ENCODE results near the gene PCBP4.

Gene PCBP4

GRCh38 chr3:51954713-51955112 lies 12.5 kb downstream of the PCBP4 start:
- no peak for DNase-seq

DNA sequence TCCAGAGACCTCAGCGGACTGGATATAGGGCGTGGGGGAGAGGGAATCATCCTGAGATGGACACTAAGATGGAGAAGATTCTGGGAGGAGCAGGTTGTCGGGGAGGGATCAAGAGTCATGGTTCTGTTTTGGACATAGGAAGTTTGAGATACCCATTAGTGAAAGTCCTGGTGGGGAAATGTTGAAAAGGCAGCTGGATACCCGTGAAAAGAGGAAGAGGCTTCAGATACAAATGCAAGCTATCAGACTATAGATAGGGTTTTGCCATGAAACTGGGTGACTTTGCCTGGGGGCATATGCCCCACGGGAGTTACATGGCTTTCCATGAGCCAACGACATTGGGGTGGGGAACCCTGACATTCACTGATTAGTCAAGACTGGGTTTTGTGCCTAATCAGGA lies 13.1 kb downstream of the PCBP4 start:
- DNase-seq, result no peak

GRCh38 chr3:51953445-51953844 lies 13.8 kb downstream of the PCBP4 start:
- DNase-seq, result no peak

DNA sequence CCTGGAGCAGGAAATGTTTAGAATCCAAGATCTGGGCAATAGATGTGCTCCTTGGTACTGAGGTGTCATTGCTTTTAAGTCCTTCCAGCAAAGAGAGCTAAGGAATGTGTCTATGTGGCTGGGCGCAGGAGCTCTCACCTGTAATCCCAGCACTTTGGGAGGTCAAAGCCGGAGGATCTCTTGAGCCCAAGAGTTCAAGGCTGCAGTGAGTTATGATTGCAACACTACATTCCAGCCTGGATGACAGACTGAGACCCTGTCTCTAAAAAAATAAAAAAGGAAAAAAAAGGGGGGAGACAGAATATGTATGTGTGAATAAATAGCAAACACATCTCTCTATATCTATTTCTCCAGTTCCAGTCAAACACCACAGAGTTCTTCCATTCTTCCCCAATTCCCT lies 16.4 kb downstream of the PCBP4 start:
- DNase-seq, result no peak

DNA sequence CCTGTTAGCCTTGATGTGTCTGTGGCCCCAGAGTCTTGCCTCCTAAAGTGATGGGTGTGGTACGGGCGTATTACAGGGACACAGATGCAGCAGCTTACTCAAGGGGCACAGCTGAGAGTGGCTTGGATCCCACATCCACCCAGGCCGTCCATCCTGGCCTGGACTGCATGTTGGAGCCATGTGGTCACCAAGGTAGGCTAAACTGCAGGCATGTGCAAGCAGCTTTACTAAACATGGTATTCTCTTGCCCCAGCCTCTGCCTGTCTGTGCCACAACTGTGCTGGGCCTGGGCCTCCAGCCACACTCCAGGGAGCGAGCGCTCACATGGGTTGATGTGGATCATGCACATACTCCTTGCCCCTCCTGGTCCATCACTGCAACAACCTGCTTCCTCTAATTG lies 18.1 kb downstream of the PCBP4 start:
- DNase-seq, result no peak

DNA sequence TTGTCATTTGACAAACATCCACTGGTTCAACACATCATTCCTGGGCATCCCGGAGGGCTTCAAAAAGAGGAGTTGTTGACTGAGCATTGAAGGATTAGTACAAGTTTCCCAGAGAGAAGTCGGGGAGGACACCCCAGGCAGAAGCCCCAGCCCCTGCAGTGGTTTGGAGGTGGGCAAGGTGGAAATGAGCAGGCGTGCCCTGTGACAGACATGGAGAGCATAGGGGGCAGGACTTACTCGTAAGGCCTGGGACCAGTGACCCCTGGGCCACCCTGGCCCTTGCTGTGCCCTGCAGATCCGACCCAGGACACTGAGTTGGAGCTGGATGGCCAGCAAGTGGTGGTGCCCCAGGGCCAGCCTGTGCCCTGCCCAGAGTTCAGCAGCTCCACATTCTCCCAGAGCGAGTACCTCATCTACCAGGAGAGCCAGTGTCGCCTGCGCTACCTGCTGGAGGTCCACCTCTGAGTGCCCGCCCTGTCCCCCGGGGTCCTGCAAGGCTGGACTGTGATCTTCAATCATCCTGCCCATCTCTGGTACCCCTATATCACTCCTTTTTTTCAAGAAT lies 19.2 kb downstream of the PCBP4 start:
- no peak for DNase-seq

DNA sequence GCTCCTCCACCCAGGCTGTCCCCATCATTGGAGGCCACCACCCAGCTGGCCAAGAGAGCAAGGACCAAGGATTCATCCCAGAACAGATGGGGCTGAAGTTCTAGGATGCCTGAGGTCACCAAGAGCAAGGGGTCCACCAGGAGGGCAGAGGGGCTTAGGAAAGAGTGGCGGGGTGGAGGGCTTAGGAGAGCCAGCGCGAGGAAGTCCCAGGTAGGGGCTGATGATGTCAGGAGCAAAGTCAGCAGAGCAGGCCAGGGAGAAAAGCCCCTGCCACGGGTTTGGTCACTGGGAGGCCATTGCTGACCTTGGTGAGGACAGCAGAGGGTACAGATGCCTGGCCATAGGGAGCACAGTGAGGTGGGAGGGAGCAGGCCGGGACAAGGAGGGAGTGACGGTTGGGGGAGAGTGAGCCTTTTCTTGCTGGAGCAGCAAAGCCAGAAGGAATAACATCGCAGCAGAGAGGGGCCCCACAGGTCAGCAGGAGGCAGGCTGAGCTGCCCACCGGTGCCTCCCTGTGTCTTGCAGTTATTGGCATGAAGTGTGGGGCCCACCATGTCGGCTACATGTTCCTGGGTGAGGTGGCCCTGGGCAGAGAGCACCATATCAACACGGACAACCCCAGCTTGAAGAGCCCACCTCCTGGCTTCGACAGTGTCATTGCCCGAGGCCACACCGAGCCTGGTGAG lies 19.9 kb downstream of the PCBP4 start:
- DNase-seq, result no peak

DNA sequence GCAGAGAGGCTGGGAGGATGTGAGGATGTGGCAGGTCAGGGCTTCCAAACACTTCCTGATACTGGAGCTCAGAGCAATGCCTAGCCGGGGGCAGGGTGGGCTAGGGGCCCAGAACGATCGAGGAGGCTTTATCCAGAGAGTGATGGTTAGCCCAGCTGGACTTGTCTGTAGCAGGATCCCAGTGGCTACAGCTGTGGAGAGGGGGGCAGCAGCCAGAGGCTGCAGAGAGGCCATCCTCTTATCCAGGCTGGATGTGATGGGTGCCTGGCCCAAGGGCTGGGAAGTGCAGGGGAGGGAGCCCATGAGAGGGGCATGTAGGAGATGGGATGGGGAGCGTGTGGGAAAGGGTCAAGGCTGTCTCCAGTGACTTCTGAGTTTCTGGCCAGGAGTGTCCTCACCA lies 20.5 kb downstream of the PCBP4 start:
- no peak for DNase-seq

- no peak for DNase-seq
Measured at GRCh38 chr3:51945926-51946705, 21.1 kb downstream of the PCBP4 start.

DNA sequence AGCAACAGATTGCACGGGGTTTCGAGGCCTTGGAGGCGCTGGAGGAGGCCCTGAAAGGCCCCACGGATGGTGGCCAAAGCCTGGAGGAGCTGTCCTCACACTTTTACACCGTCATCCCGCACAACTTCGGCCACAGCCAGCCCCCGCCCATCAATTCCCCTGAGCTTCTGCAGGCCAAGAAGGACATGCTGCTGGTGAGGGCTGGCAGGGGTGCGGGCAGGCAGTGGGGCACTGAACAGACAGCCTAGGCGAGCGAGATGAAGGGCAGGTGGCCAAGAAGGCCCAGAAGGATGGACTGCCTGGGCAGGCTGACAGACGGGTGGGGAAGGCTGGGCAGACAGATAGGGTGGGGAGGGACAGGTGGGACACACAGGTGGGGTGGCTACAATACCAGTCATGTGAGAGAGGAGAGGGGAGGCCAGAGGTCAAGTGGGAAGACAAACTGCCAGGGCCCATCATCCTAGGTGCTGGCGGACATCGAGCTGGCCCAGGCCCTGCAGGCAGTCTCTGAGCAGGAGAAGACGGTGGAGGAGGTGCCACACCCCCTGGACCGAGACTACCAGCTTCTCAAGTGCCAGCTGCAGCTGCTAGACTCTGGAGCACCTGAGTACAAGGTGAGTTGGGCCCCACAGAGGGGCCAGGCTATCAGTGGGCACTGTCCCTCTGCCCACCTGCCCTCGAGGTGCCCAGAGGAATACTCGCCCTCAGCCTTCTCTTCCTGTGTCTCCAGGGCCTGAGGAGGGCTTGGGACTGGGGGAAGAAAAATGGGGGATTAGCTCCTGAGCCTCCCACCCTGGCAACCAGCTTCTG lies 22.0 kb downstream of the PCBP4 start:
- DNase-seq, result no peak

DNA sequence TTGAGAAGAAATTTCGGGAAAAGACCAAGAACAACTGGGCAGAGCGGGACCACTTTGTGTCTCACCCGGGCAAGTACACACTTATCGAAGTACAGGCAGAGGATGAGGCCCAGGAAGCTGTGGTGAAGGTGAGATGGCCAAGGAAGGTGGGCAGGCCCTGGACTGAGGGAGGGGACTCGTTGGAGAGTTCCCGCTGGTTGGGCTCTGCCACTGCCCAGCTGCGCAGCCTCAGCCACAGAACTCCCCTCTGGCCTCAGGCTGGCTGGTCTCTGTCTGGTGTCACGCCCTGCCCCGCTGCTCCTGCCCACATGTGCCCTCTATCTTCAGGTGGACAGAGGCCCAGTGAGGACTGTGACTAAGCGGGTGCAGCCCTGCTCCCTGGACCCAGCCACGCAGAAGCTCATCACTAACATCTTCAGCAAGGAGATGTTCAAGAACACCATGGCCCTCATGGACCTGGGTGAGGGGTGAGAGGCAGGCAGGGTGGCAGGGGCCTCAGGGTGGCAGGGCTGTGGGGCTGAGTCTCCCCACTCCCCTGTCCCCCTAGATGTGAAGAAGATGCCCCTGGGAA lies 22.7 kb downstream of the PCBP4 start:
- no peak for DNase-seq

GRCh38 chr3:51943451-51944391 lies 23.5 kb downstream of the PCBP4 start:
- no peak for DNase-seq

- no peak for DNase-seq
Measured at GRCh38 chr3:51942603-51943450, 24.4 kb downstream of the PCBP4 start.

- peak; percentile 90 to 98 for DNase-seq
Measured at GRCh38 chr3:51941798-51942602, 25.3 kb downstream of the PCBP4 start, which contains the start of the genes PARP3 and RRP9. Gene PARP3 (plus strand): TSS chr3:51942363. CDS start chr3:51943356, 993 bp downstream. Gene RRP9 (minus strand): TSS chr3:51941904. CDS start chr3:51941867, 37 bp downstream.

DNA sequence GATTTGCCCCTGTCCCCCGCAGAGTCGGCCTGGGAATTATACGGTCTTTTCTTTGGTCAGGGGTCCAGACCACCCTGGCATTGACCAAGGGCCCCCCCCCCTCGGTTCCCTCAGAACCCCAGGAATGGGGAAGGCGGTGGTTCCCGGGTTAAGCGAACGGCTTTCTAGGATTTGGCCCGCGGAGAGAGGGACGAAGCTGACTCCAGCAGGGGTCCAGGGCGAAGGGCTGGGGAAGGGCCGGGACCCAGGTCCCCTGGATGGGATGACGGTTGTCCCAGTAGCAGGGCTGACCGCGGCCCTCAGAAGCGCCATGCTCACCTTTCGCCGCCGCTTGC lies 25.8 kb downstream of the PCBP4 start:
- DNase-seq, result no peak

DNA sequence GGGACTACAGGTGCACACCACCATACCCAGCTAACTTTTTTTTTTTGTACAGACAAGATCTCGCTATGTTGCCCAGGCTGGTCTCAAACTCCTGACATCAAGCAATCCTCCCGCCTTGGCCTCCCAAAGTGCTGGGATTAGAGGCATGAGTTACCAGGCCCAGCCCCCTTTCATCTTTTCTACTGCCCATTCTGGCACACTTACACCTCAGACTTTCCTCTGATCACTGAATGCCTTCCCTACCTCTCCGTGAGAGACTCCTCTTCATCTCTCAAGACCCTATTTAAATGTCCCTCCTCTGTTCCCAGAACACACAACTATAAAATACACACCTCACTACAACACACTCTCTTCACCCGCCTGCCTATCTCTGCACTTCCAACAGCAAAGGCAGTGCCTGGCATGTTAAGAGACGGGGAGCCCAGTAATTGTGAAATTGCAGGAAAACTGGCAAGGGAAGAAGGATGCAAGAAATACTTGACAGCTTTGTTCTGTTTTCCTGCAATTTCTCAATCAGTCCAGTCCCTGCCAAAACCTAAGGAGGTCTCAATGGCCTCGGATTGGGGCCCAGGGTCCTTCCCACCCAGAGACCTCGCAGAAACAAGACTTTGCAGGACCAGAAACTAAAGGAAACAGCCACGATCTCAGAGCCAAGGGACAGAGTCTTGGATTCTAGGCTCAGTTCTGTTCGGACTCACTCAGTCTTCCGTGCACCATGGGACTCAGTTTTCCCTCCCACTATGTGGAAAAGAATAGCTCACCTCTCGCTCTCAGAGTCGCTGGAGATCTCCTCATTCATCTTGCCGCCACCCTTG lies 26.4 kb downstream of the PCBP4 start:
- no peak for DNase-seq

- DNase-seq, result no peak
Measured at GRCh38 chr3:51938780-51939425, 28.4 kb downstream of the PCBP4 start.

Measured in NCI-H446 (cell line).